Esophagus squamous epithelium (tissue), 4 donors: ENCODE results near the gene KIAA0232.

Experiments used
- CTCF ChIP-seq, 6 experiments: fragments of 450-650 bp in 4 of 6; fragments of 200-600 bp in 2 of 6; sonication (generic) in 2 of 6; IDR thresholded peaks; one replicate each; pipeline ENCODE4 v1.5.1; 2016 to 2019; ENCODE audit warnings: antibody characterized with exemption in 6 of 6, mild to moderate bottlenecking in 4 of 6, moderate library complexity in 4 of 6
- POLR2A ChIP-seq, 4 donors: fragments of 450-650 bp; IDR thresholded peaks; one replicate each; pipeline ENCODE4 v1.6.1; 2017; ENCODE audit warnings: antibody characterized with exemption in 4 of 4, mild to moderate bottlenecking in 4 of 4, moderate library complexity in 3 of 4

GRCh38 chr4:6785572-6785925, 3.0 kb downstream of the KIAA0232 start:
- TF ChIP-seq CTCF (IDR thresholded peaks at IDR 0.05) (no peak), POLR2A (IDR thresholded peaks at IDR 0.05) (no peak)
